Mesodermal cell (in vitro differentiated cells): ENCODE results near the gene TRIM44.

ENCODE experiments used
- H3K27ac ChIP-seq: 2 replicates; pipeline ENCODE4 v1.7.0; 2013; ENCODE audit warnings: mild to moderate bottlenecking, low read depth, low read length, moderate library complexity; ENCODE audit not compliant: severe bottlenecking
- H3K36me3 ChIP-seq: 2 replicates; pipeline ENCODE4 v1.7.1; 2013; ENCODE audit warnings: mild to moderate bottlenecking, low read length, moderate library complexity; ENCODE audit not compliant: control insufficient read depth, insufficient read depth
- H3K4me1 ChIP-seq: one replicate; pipeline ENCODE4 v1.7.1; 2013; ENCODE audit warnings: mild to moderate bottlenecking, low read length; ENCODE audit not compliant: insufficient read depth, control insufficient read depth, poor library complexity, severe bottlenecking
- H3K4me3 ChIP-seq: 2 replicates; pipeline ENCODE4 v1.7.0; 2013; ENCODE audit warnings: low read length, control low read depth, mild to moderate bottlenecking; ENCODE audit not compliant: insufficient read depth, poor library complexity, severe bottlenecking; ENCODE audit errors: extremely low read depth
- H3K9me3 ChIP-seq: 2 replicates; pipeline ENCODE4 v1.7.1; 2013; ENCODE audit warnings: mild to moderate bottlenecking, low read length, moderate library complexity; ENCODE audit not compliant: control insufficient read depth
- WGBS, 2 experiments: methylation state at CpG; one replicate each; pipeline ENCODE4 v1.1.5; 2013; ENCODE audit warnings: missing lambda C conversion rate in 2 of 2; ENCODE audit not compliant: insufficient coverage in 2 of 2; 5-methylcytosine and 5-hydroxymethylcytosine counted together

The TRIM44 gene

GRCh38 chr11:35802221-35802620, 139.6 kb downstream of the TRIM44 start:
- Histone ChIP-seq H3K4me1 (peaks cover 14% of the 10 kb centered on the region), H3K27ac (no peak overlapping the region), H3K36me3 (peaks cover 7% of the 10 kb centered on the region), H3K4me3 (no peak overlapping the region), H3K9me3 (no peaks in the 10 kb centered on the region)
- WGBS, 2 experiments: 94 to 100% methylated on average over 1 to 3 of the region's 3 CpGs

GRCh38 chr11:35802672-35803071, 140.1 kb downstream of the TRIM44 start:
- H3K4me3 ChIP-seq: no peak overlapping the region
- H3K9me3 ChIP-seq: no peaks in the 10 kb centered on the region
- no peak overlapping the region for H3K27ac ChIP-seq
- WGBS, 2 experiments: 93 to 100% methylated on average over 3 of the region's 3 CpGs
- peaks cover 9% of the 10 kb centered on the region for H3K4me1 ChIP-seq
- peaks cover 8% of the 10 kb centered on the region for H3K36me3 ChIP-seq

GRCh38 chr11:35803115-35803514, 140.5 kb downstream of the TRIM44 start:
- H3K4me3 ChIP-seq: no peak overlapping the region
- no peaks in the 10 kb centered on the region for H3K9me3 ChIP-seq
- no peak overlapping the region for H3K27ac ChIP-seq
- H3K4me1 ChIP-seq: peaks cover 5% of the 10 kb centered on the region
- H3K36me3 ChIP-seq: peaks cover 8% of the 10 kb centered on the region
- 94 to 100% methylated on average over 1 to 2 of the region's 3 CpGs for WGBS, 2 experiments

GRCh38 chr11:35804451-35805040, 142.0 kb downstream of the TRIM44 start:
- no peaks in the 10 kb centered on the region for H3K4me1 ChIP-seq
- no peak overlapping the region for H3K27ac ChIP-seq
- H3K4me3 ChIP-seq: no peak overlapping the region
- WGBS, 2 experiments: 80 to 95% methylated on average over 1 to 3 of the region's 3 CpGs
- H3K36me3 ChIP-seq: peaks cover 8% of the 10 kb centered on the region
- no peaks in the 10 kb centered on the region for H3K9me3 ChIP-seq

GRCh38 chr11:35809561-35809960, 147.0 kb downstream of the TRIM44 start:
- peaks cover 13% of the 10 kb centered on the region for H3K36me3 ChIP-seq
- 88% methylated on average over 2 of the region's 4 CpGs; no CpG with 5 or more reads in 1 of the 2 experiments for WGBS, 2 experiments
- H3K4me3 ChIP-seq: no peak overlapping the region
- no peaks in the 10 kb centered on the region for H3K9me3 ChIP-seq
- H3K27ac ChIP-seq: no peak overlapping the region
- H3K4me1 ChIP-seq: no peaks in the 10 kb centered on the region

GRCh38 chr11:35810045-35810645, 147.6 kb downstream of the TRIM44 start:
- H3K9me3 ChIP-seq: no peaks in the 10 kb centered on the region
- H3K36me3 ChIP-seq: peaks cover 18% of the 10 kb centered on the region
- H3K4me3 ChIP-seq: no peak overlapping the region
- WGBS, 2 experiments: 100% methylated on average over 1 of the region's 2 CpGs
- no peaks in the 10 kb centered on the region for H3K4me1 ChIP-seq
- no peak overlapping the region for H3K27ac ChIP-seq

GRCh38 chr11:35811783-35812182, 149.2 kb downstream of the TRIM44 start:
- no peaks in the 10 kb centered on the region for H3K4me1 ChIP-seq
- H3K4me3 ChIP-seq: no peak overlapping the region
- WGBS, 2 experiments: 83 to 100% methylated on average over 1 to 2 of the region's 2 CpGs
- no peaks in the 10 kb centered on the region for H3K9me3 ChIP-seq
- peaks cover 13% of the 10 kb centered on the region for H3K36me3 ChIP-seq
- no peak overlapping the region for H3K27ac ChIP-seq

GRCh38 chr11:35812828-35813227, 150.3 kb downstream of the TRIM44 start:
- no peaks in the 10 kb centered on the region for H3K4me1 ChIP-seq
- no peak overlapping the region for H3K27ac ChIP-seq
- 96 to 98% methylated on average over 3 to 4 of the region's 4 CpGs for WGBS, 2 experiments
- H3K4me3 ChIP-seq: no peak overlapping the region
- no peaks in the 10 kb centered on the region for H3K9me3 ChIP-seq
- H3K36me3 ChIP-seq: peaks cover 9% of the 10 kb centered on the region

GRCh38 chr11:35814081-35814695, 151.6 kb downstream of the TRIM44 start:
- Histone ChIP-seq H3K9me3 (no peaks in the 10 kb centered on the region), H3K36me3 (peaks cover 9% of the 10 kb centered on the region), H3K27ac (no peak overlapping the region), H3K4me3 (no peak overlapping the region), H3K4me1 (no peaks in the 10 kb centered on the region)
- 92 to 95% methylated on average over 3 to 4 of the region's 7 CpGs for WGBS, 2 experiments

- H3K4me3 ChIP-seq: no peak overlapping the region
- WGBS, 2 experiments: 100% methylated on average over 1 of the region's 3 CpGs
- H3K36me3 ChIP-seq: peaks cover 9% of the 10 kb centered on the region
- H3K27ac ChIP-seq: no peak overlapping the region
- no peaks in the 10 kb centered on the region for H3K4me1 ChIP-seq
- no peaks in the 10 kb centered on the region for H3K9me3 ChIP-seq
These were observed 152.2 kb downstream of the TRIM44 start for GRCh38 chr11:35814720-35815305.
